Midbrain (tissue), 1 donor: ENCODE data around the gene PFN4.
A peak's percentile ranks its signal among the peaks of the same experiment; 100 is the strongest.

Source experiments
- DNase-seq: peaks from one replicate; lab custom pipeline; 2025; lab: John Stamatoyannopoulos, UW

Gene PFN4

DNA sequence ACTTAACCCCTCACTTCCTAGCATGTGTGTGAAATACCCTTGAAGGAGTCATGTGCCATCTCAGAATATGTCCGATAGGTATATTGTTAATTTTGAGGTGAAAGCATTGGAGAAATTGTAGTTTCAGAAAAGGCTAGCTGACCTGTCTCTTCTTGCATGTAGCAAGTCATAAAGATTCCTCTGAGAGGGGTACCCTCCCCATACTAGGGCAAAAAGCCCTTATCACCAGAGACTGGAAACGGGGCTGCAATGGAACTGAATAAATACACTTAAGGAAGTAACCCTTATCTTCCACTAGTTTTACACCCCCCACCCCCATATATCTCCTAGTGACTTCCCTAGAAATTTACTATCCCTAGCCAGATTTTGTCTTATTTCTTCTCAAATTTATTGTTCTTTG lies 45.3 kb downstream of the PFN4 start:
- DNase-seq, result no peak

DNA sequence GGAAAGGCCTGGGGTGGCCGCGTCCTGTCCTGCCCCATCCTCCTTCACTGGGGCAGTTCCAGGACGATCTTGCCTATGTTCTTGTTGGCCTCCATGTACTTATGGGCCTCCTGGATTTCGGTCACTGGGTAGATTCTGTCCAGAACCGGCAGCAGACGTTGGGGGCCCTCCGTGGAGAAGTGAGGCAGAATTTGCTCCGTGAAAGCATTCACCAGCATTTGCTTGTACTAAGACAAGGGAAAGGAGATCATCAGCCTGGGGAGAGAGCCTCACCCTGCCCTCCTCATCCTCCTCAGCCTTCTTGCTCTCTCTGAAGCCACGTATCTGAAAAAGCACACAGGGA lies 45.6 kb downstream of the PFN4 start:
- DNase-seq, result no peak

DNA sequence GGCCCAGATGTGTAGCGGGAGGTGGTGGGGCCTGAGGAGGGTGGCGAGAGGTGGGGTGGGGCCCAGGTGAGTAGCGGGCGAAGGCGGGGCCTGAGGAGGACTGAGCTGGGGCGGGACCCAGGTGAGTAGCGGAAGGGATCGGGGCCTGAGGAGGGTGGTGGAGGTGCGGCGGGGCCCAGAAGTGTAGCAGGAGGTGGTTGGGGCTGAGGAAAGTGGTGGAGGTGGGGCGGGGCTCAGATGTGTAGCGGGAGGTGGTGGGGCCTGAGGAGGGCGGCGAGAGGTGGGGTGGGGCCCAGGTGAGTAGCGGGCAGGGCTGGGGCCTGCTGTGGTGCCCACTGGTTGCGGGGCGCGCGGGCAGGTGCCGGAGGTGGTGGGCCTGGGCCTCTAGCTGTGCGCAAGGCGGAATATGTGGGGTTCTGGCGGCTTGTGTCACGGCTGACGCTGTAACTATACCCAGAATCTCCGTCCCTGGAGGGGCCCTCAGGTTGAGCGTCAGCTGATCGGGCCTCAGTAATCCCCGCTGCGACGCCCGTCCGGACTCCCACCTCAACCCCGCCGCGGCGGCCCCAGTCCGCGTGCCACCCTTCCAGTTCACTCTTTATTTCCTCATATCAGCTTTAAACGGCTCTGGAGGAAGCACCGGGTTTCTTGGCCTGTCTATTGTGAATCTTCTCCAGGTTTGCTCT lies 46.1 kb downstream of the PFN4 start:
- peak; percentile 39 for DNase-seq

DNA sequence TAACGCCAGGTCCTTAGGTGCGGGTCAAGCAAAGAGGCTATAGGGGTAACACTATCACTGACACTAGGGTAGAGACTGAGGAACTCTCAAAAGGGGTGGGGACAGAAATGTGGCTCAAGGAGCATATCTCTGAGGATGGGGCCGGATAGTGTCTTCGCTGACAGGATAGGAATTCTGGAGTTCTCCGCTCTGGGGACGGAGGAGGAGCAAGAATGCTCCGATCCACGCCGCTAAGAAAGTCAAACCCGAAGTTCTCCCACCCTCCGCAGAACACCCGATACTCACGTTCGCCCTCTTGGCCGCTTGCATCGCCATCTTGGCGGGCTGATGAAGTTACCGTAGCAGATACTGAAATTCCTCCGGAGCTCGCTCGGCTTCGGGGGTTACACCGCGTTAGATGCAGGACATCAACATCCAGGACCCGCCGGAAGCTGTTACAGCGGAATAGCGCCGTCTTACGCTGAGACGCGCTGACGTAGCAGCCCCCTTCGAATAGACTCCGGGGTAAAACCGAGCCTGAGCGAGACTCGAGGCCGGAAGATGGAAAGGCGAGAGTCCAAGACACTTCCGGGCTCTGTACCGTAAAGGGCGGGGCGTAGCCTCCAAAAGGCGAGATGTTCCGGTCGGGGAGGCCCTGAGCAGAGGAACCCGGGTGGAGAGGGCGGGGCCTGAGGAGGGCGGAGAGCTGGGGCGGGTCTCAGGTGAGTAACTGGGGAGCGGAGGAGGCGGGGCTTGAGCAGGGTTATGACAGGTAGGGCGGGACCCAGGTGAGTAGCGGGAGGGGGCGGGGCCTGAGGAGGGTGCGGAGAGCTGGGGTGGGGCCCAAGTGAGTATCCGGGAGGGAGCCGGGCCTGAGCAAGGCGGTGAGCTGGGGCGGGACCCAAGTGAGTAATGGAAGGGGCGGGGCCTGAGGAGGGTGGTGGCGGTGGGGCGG lies 47.0 kb downstream of the PFN4 start, which contains the start of gene SF3B6:
SF3B6 (minus strand) TSS at position 412 of the 934 bp plus-strand sequence; CDS start at position 315, 97 bp downstream.
- peak; percentile 97 for DNase-seq

DNA sequence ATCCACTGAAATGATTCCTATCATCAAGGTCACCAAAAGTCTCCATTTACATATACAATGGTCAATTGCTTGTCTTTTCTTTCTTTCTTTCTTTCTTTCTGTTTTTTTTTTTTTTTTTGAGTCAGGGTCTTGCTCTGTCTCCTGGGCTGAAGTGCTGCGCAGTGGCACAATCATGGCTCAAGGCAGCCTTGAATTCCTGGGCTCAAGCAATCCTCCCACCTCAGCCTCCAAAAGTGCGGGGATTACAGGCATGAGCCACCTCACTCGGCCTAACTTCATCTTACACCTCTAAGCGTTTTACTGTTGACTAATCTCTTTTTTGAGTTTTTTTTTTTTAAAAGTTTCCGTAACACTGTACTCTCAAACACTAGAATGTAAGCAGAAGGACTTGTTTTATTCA lies 47.9 kb downstream of the PFN4 start:
- DNase-seq, result no peak

DNA sequence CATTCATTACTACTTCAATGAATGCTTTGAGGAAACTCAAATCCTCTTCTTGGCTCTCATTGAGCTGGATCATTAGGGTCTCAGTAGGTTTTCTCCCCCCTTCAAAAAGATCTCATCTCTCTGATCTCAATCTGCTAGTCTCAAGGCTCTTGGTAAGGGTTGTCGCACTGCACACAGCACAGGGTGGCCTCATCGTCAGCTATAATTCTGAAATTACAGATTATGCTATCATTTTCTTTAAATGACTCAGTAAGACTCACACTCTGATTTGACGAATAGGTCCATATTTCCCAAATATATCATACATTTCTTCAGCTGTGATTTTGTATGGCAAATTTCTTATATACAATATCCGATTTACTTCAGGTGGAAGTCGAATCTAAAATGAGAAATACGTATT lies 49.3 kb downstream of the PFN4 start:
- DNase-seq, result no peak

DNA sequence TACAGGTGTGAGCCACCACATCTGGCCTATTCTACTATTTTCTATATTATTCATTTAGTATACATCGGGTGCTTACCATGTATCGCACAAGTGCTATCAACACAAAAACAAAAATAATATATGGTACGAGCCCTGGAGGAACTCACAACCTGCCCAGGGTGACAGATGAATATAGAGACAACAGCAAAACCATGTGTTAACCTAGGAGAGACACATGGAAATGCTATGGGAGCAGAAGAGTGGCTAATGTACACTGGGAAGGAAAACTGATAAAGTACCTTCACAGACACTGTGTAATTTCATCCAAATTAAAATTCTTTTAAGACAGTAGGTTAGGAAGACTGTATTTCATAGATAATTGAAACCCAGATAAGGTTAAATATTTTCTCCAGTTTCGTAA lies 50.9 kb downstream of the PFN4 start:
- DNase-seq, result no peak

DNA sequence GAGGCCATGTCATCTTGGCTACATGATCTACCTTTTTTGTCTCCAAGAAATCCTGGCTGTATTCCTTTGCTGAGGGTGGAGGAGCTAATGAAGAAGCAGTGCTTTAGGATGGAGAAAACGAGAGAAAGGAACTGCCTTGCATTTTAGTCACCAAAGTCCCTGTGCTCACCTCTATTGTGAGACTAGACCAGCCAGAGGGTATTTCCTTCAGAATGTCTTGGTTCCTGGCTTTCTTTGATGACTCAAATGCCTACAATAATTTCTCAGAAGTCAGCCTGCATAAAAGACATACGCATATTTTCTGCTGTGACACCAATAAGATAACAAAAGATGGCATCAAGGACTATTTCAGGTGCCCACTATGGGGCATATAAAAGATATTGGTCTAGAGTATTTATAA lies 57.8 kb downstream of the PFN4 start:
- DNase-seq, result no peak
